ENCODE results near the gene CNGA4. TPM values are rescaled to one million over a fixed set of nuclear protein-coding genes. Genes with fewer than 3 reads are reported as not detected.

The CNGA4 gene
- total and polyA plus RNA-seq, 2 of the 13 experiments (the other 11 are each of a cell fraction or from before 2014, with no cell fraction given) = 0.03 TPM; not detected in 1

DNA sequence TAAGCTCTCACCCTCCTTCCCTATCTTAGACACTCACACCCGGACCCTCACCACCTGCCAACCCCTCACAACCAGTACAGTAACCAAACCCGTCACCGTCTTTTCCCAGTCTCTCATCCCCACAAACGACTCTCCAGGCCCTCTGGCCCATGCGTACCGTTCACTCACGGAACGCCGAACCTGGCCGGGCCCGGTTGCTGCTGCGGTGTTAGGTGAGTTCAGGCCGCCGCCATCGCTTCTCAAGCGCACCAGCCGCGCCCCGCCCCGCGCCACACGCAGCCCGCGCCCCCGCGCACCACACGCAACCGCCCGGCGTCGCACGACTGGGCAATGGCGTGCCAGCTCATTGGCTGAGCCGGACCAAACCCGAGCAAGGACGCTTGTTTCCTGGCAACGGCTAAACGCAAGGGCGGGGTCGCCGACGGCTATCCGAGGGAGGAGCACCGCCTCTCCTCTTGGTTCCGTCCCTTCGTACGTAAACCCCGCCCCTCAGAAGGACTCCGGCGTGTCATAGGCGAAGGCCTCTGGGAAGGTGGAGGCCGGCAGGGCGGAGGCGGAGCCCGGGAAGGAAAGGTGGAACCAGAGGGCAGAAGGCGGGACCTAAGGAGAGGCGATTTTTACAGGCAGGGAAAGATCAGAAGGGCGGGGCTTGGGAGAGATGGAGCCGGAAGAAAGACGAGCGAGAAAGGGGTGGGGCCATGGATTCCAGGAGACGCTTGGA, 4.3 kb upstream of the CNGA4 start, which contains the start of gene FHIP1B (continued):
- TF ChIP-seq ZNF660 (CRISPR knock-in tag; IDR thresholded peaks at IDR 0.05; ENCODE audit: borderline replicate concordance, low read depth) (no peak), GZF1 (CRISPR knock-in tag; IDR thresholded peaks at IDR 0.05) (no peak), FIP1L1 (IDR thresholded peaks at IDR 0.05; ENCODE audit: borderline replicate concordance, insufficient read depth, low read depth, low read length) (no peak), ZNF468 (CRISPR knock-in tag; IDR thresholded peaks at IDR 0.05) (no peak), PCBP2 (optimal IDR thresholded peaks at IDR 0.05; ENCODE audit: low read depth, low read length, poor library complexity, severe bottlenecking) (no peak), SAP130 (CRISPR knock-in tag; IDR thresholded peaks at IDR 0.05; ENCODE audit: low read depth) (peak; percentile 98), TEAD3 (CRISPR knock-in tag; optimal IDR thresholded peaks at IDR 0.05; ENCODE audit: borderline replicate concordance) (no peak), HNF4G (IDR thresholded peaks at IDR 0.05; ENCODE audit: borderline replicate concordance, low read depth, low read length) (no peak), HNF4G (CRISPR knock-in tag; IDR thresholded peaks at IDR 0.05; ENCODE audit: borderline replicate concordance, low read depth) (no peak), PHB2 (IDR thresholded peaks at IDR 0.05; ENCODE audit: partially characterized antibody) (no peak)
- TF ChIP-seq, protein P1, sequence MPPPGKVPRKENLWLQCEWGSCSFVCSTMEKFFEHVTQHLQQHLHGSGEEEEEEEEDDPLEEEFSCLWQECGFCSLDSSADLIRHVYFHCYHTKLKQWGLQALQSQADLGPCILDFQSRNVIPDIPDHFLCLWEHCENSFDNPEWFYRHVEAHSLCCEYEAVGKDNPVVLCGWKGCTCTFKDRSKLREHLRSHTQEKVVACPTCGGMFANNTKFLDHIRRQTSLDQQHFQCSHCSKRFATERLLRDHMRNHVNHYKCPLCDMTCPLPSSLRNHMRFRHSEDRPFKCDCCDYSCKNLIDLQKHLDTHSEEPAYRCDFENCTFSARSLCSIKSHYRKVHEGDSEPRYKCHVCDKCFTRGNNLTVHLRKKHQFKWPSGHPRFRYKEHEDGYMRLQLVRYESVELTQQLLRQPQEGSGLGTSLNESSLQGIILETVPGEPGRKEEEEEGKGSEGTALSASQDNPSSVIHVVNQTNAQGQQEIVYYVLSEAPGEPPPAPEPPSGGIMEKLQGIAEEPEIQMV (CRISPR knock-in tag; IDR thresholded peaks at IDR 0.05; ENCODE audit: low read depth) = no peak
- TF ChIP-seq, protein P2, sequence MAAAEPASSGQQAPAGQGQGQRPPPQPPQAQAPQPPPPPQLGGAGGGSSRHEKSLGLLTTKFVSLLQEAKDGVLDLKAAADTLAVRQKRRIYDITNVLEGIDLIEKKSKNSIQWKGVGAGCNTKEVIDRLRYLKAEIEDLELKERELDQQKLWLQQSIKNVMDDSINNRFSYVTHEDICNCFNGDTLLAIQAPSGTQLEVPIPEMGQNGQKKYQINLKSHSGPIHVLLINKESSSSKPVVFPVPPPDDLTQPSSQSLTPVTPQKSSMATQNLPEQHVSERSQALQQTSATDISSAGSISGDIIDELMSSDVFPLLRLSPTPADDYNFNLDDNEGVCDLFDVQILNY (CRISPR knock-in tag; conservative IDR thresholded peaks at IDR 0.05) = peak; percentile 67; the same call in 1 of the 2 replicates
- TF ChIP-seq, protein P3, sequence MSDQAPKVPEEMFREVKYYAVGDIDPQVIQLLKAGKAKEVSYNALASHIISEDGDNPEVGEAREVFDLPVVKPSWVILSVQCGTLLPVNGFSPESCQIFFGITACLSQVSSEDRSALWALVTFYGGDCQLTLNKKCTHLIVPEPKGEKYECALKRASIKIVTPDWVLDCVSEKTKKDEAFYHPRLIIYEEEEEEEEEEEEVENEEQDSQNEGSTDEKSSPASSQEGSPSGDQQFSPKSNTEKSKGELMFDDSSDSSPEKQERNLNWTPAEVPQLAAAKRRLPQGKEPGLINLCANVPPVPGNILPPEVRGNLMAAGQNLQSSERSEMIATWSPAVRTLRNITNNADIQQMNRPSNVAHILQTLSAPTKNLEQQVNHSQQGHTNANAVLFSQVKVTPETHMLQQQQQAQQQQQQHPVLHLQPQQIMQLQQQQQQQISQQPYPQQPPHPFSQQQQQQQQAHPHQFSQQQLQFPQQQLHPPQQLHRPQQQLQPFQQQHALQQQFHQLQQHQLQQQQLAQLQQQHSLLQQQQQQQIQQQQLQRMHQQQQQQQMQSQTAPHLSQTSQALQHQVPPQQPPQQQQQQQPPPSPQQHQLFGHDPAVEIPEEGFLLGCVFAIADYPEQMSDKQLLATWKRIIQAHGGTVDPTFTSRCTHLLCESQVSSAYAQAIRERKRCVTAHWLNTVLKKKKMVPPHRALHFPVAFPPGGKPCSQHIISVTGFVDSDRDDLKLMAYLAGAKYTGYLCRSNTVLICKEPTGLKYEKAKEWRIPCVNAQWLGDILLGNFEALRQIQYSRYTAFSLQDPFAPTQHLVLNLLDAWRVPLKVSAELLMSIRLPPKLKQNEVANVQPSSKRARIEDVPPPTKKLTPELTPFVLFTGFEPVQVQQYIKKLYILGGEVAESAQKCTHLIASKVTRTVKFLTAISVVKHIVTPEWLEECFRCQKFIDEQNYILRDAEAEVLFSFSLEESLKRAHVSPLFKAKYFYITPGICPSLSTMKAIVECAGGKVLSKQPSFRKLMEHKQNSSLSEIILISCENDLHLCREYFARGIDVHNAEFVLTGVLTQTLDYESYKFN (CRISPR knock-in tag; conservative IDR thresholded peaks at IDR 0.05) = peak; percentile 50; the same call in 1 of the 2 replicates
- TF ChIP-seq, protein P4, sequence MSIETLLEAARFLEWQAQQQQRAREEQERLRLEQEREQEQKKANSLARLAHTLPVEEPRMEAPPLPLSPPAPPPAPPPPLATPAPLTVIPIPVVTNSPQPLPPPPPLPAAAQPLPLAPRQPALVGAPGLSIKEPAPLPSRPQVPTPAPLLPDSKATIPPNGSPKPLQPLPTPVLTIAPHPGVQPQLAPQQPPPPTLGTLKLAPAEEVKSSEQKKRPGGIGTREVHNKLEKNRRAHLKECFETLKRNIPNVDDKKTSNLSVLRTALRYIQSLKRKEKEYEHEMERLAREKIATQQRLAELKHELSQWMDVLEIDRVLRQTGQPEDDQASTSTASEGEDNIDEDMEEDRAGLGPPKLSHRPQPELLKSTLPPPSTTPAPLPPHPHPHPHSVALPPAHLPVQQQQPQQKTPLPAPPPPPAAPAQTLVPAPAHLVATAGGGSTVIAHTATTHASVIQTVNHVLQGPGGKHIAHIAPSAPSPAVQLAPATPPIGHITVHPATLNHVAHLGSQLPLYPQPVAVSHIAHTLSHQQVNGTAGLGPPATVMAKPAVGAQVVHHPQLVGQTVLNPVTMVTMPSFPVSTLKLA (IDR thresholded peaks at IDR 0.05) = peak; percentile 59
